NCI-H446 treated with DMSO at 0.1 percent for 48 hours (cell line): ENCODE results near the gene OR1F1.

ENCODE experiments used
- DNase-seq: peaks from one replicate; lab custom pipeline; 2025; lab: John Stamatoyannopoulos, UW

Gene OR1F1

DNA sequence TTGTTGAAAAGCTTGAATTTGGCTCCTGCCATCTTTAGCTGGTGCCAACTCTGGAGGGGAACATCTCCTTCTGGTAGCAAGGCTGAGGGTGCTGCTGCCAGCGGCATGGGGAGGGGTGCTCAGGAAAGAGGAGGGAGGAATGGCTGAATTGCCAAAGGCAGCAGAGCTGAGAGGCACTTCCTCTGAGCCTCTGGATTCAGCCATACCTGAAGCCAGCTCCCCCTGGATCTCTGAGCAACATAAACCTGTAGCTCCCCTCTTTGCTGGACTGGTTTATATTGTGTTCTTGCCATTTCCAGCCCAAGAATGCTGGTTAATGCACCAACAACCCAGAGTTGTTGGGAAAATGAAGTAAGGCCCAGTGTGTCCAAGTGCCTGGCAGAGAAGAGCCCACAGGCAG, 61.0 kb downstream of the OR1F1 start:
- DNase-seq, result no peak

DNA sequence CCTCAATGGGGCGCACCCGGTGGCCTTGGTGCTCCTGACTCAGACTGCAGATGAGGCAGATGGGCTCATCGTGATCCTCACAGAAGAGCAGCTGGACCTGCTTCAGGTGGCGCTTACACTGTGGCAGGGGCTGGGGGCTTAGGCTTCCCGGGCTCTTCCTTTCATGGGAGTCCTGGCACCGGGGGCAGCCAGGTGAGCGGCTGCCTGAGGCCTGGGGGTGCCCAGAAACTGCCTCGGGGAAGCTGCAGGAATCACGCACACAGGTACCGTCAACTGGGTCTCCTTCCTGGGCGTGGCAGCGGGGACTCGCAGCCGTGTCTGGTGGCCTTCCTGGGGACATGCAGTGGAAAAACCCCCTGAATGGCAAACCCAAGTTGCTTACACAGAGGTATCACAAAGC, 61.4 kb downstream of the OR1F1 start:
- no peak for DNase-seq

DNA sequence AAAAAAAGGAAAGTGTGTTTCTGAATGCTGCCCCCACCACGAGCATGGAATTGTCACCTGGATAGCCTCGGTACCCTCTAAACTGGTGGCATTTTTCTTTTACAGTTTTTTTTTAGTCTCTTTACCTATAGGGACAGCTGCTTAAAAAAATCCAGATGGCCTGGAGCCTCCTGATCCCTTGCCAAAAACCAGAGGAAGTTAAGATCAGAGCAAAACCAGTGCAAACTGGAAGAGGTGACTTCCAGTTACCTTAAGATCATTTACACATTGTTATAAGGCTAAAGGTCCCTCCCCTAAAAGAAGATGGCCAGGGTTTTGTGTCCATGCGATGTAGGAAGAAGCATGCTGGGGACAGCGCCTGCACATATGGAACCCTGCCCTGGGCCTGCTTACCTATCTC, 65.0 kb downstream of the OR1F1 start:
- DNase-seq, result no peak

DNA sequence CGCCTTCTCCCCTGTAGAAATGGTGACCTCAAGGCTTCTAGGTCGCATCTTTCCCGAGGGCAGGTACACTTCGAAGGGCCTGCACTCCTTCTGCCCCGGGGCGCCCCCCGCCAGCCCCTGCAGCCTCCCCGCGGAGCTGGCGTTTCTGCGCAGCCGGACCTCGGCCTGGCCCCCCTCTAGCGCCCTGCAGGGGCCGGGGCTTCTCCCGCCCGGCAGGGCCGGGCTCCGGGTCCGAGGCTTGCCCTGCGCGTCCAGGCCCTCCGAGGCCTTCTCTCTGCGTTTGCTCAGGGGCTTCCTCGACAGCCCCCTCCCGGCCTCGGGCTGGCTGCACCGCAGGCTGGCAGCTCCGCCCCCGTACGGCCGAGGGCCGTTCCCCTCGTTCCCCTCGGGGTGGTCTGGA, 66.3 kb downstream of the OR1F1 start:
- DNase-seq, result no peak
